GM23248 (cell line): ENCODE measurements around the gene ASS1. TPM values are rescaled to one million over a fixed set of nuclear protein-coding genes. Genes with fewer than 3 reads are reported as not detected.

Experiments used
- DNase-seq: peaks from one replicate; pipeline ENCODE4 v3.0.0-alpha.2; 2015
- H2AFZ ChIP-seq: fragments of 200-600 bp; sonication (generic); 2 replicates; pipeline ENCODE4 v1.6.1; 2016; ENCODE audit warnings: antibody characterized with exemption
- H3F3A ChIP-seq: fragments of 200-600 bp; sonication (generic); 2 replicates; pipeline ENCODE4 v1.6.1; 2016; ENCODE audit warnings: mild to moderate bottlenecking, antibody characterized with exemption, mixed run types; ENCODE audit not compliant: insufficient read depth
- H3K27ac ChIP-seq: fragments of 200-600 bp; sonication (generic); 2 replicates; pipeline ENCODE4 v1.5.1; 2016; ENCODE audit warnings: mild to moderate bottlenecking
- H3K27me3 ChIP-seq: fragments of 200-600 bp; sonication (generic); replicated peaks from 2 replicates; pipeline ENCODE4 v1.6.1; 2016; ENCODE audit warnings: mild to moderate bottlenecking; ENCODE audit not compliant: insufficient read depth
- H3K36me3 ChIP-seq: fragments of 200-600 bp; sonication (generic); 2 replicates; pipeline ENCODE4 v1.6.1; 2016; ENCODE audit warnings: low read depth, mild to moderate bottlenecking
- H3K4me1 ChIP-seq: fragments of 200-600 bp; sonication (generic); 2 replicates; pipeline ENCODE4 v1.6.1; 2016; ENCODE audit warnings: mild to moderate bottlenecking; ENCODE audit not compliant: insufficient read depth
- H3K4me2 ChIP-seq: fragments of 200-600 bp; sonication (generic); one replicate; pipeline ENCODE4 v1.6.1; 2016; ENCODE audit warnings: mild to moderate bottlenecking; ENCODE audit not compliant: unreplicated experiment
- H3K4me3 ChIP-seq: fragments of 200-600 bp; sonication (generic); 2 replicates; pipeline ENCODE4 v1.5.1; 2016; ENCODE audit warnings: mild to moderate bottlenecking
- H3K79me2 ChIP-seq: fragments of 200-600 bp; sonication (generic); 2 replicates; pipeline ENCODE4 v1.6.1; 2016; ENCODE audit warnings: mild to moderate bottlenecking; ENCODE audit not compliant: insufficient read depth
- H3K9ac ChIP-seq: fragments of 200-600 bp; sonication (generic); 2 replicates; pipeline ENCODE4 v1.6.1; 2016; ENCODE audit warnings: mild to moderate bottlenecking
- H3K9me2 ChIP-seq: fragments of 200-600 bp; sonication (generic); 2 replicates; pipeline ENCODE4 v1.6.1; 2016; ENCODE audit warnings: mixed run types, mild to moderate bottlenecking, moderate library complexity; ENCODE audit not compliant: insufficient read depth
- H3K9me3 ChIP-seq: fragments of 200-600 bp; sonication (generic); one replicate; pipeline ENCODE4 v1.6.1; 2017; ENCODE audit warnings: low read depth
- H4K20me1 ChIP-seq: fragments of 200-600 bp; sonication (generic); 2 replicates; pipeline ENCODE4 v1.6.0; 2016; ENCODE audit not compliant: insufficient read depth
- EZH2 ChIP-seq: fragments of 200-600 bp; sonication (generic); IDR thresholded peaks from 2 replicates; pipeline ENCODE4 v1.6.1; 2018; ENCODE audit warnings: antibody characterized with exemption, mild to moderate bottlenecking; ENCODE audit not compliant: insufficient read depth, poor library complexity, severe bottlenecking
- EZH2phosphoT487 ChIP-seq: fragments of 200-600 bp; sonication (generic); IDR thresholded peaks from 2 replicates; pipeline ENCODE4 v1.6.1; 2018; ENCODE audit warnings: antibody characterized with exemption, moderate library complexity, mild to moderate bottlenecking, low read depth; ENCODE audit not compliant: insufficient read depth
- WGBS, 2 experiments: methylation state at CpG; one replicate each; pipeline ENCODE4 v1.1.6; 2015 to 2017; ENCODE audit warnings: low lambda C conversion rate in 2 of 2, low coverage in 1 of 2; ENCODE audit errors: missing lambda C conversion rate in 2 of 2; 5-methylcytosine and 5-hydroxymethylcytosine counted together
- in situ Hi-C: fragments of 300-500 bp; cut with MboI; formaldehyde crosslinking; loops from 2 replicates; pipeline ENCODE4 v1.15.0; 2020
- polyA plus RNA-seq: library from polyadenylated mRNA; unstranded; fragments of >200 nt; fragmentation: Nextera tagmentation; extraction: Ambion mirVana; gene quantifications from 2 replicates; pipeline ENCODE4 v1.2.1, GENCODE V29; 2016
- total RNA-seq: library from RNA; depleted of rRNA; stranded (reverse); fragments of >200 nt; shearing (Covaris generic); gene quantifications from 2 replicates; pipeline ENCODE4 v1.2.3, GENCODE V29; 2014

ASS1 gene
- total and polyA plus RNA-seq, 2 experiments from 2014 or later: 124 to 216 TPM

DNA sequence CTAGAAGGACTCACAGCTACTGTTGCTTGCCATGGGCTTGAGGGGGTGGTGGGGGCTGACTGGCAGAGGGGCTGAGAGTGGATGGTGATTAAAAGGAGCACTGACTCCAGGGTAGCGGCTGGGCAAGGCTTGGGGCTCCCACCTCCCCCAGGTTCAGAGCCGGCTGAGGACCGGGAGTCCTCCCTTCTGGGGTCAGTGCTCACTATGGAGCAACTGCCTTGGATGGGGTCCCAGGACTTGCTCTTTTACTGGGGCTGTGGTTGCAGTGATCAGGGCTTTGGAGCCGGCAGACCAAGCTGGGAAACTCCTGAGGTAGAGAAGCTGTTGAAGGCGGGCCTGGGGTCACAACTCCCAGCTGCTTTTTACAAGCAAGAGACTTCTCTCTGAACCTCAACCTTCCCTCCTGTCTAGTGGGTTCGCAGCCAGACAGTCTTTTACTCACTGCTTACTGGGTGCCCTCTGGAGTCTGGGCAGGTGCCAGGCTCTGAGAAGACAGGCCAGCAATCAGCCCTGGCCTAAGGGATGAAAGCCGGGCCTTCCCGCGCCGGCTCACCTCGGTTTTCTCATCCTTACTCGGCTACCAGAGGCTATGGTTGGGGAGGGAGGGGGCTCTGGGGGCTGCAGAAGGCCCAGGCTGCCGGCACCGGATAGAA lies 795 bp upstream of the ASS1 start:
- TF ChIP-seq EZH2phosphoT487 (no peak), EZH2 (no peak)
- H2AFZ ChIP-seq: peak overlapping the region; percentile 89

DNA sequence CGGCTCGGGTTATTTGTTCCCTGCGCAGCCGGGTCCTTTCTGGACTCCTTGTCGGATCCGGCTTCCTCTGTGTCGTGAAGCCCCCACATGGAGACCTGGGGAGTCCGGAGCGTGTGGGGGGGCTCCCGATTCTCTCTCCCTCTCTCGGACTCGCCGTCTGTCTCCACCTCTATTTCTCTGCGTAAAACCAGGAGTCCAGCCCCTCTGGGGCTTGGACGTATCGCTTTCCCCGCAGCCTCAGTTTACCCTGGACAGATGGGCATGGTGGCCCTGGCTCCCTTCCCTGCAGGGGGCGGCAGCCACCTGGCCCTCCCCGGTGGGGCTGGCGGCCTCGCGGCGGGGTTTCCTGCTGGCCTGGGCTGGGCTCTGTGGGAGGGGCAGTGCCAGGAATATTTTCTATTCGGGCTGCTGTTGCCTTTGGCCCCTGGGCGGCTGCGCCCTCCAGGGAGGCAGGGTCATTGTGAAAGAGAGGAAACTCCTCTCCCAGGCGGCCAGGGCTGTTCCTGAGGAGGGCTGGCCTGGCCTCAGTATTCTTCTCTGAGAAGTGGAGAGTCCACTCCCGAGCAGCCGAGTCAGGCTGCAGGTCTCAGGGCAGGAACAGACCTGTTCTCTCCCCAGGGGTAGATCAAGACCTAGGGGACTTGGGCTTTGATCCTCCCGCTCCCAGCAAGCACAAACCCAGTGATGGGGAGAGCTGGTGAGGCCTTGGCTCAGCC lies 665 bp downstream of the ASS1 start:
- H3K27ac ChIP-seq: peak overlapping the region; percentile 98
- WGBS, 2 experiments: 4% methylated on average over 24 to 30 of the region's 30 CpGs
- H3K27me3 ChIP-seq: no peaks in the 10 kb centered on the region
- no peak for TF ChIP-seq EZH2
- no peak for TF ChIP-seq EZH2phosphoT487
- no peaks in the 10 kb centered on the region for H3K36me3 ChIP-seq
- DNase-seq: peak; percentile 83
- H3F3A ChIP-seq: peaks cover 14% of the 10 kb centered on the region
- H3K9me2 ChIP-seq: no peaks in the 10 kb centered on the region
- H3K79me2 ChIP-seq: peaks cover 26% of the 10 kb centered on the region
- peaks cover 28% of the 10 kb centered on the region for H3K4me1 ChIP-seq
- peak overlapping the region; percentile 82 for H3K4me3 ChIP-seq
- H3K4me2 ChIP-seq: peak overlapping the region; percentile 82
- peak overlapping the region; percentile 93 for H3K9ac ChIP-seq
- in situ Hi-C loops: no loop called here
- peaks cover 5% of the 10 kb centered on the region for H3K9me3 ChIP-seq
- H4K20me1 ChIP-seq: no peaks in the 10 kb centered on the region
- peak overlapping the region; percentile 89 for H2AFZ ChIP-seq

More for the DNA sequence above, 795 bp upstream of the ASS1 start:
- peaks cover 5% of the 10 kb centered on the region for H3K9me3 ChIP-seq
- DNase-seq: peak; percentile 50
- in situ Hi-C loops: no loop called here
- H3K27ac ChIP-seq: no peak overlapping the region
- H3K4me3 ChIP-seq: peak overlapping the region; percentile 82; the same call in 1 of the 2 replicates
- no peaks in the 10 kb centered on the region for H4K20me1 ChIP-seq
- H3K4me2 ChIP-seq: peak overlapping the region; percentile 82
- no peaks in the 10 kb centered on the region for H3K36me3 ChIP-seq
- H3K9ac ChIP-seq: peak overlapping the region; percentile 93; the same call in 1 of the 2 replicates
- H3K9me2 ChIP-seq: no peaks in the 10 kb centered on the region
- H3K79me2 ChIP-seq: peaks cover 19% of the 10 kb centered on the region
- 49 to 51% methylated on average over 14 of the region's 14 CpGs for WGBS, 2 experiments
- no peaks in the 10 kb centered on the region for H3K27me3 ChIP-seq
- H3K4me1 ChIP-seq: peaks cover 28% of the 10 kb centered on the region
- H3F3A ChIP-seq: peaks cover 14% of the 10 kb centered on the region

DNA sequence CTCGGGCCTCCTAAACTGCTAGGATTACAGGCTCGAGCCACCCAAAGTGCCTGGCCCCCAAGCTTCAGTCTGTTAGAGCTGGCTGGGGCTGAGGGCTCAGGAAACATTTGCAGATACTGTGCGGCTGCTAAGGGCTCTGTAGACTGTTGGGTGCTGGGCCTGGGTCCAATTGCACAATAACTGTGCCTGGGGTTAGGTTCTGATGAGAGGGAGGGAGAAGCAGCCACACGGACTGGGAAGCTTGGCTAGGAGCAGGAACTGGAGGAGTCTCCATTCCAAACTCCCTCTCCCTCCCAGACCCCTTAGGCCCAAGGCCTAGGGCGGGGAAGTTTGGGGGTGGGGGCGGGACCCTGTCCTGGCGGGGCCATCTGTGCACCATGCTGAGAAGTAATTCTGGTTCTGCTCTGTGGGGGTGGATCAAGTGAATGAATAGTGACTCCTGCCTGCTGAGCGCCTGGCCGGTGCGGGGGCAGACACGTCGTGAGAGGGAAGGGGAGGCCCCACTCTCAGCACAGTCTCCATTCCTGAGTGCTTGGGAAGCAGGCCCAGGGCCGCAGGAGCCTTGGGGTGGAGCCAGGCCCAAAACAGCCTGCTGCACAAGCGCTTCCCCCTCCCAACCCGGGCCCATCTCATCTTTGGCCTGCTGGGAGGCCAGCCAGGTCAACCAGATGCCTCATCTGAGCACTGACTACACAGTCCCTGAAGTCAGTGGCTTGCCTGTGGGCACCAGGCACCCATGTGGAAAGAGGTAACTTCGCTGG lies 1.5 kb downstream of the ASS1 start:
- in situ Hi-C loops: no loop called here
- H3K27ac ChIP-seq: peak overlapping the region; percentile 98

DNA sequence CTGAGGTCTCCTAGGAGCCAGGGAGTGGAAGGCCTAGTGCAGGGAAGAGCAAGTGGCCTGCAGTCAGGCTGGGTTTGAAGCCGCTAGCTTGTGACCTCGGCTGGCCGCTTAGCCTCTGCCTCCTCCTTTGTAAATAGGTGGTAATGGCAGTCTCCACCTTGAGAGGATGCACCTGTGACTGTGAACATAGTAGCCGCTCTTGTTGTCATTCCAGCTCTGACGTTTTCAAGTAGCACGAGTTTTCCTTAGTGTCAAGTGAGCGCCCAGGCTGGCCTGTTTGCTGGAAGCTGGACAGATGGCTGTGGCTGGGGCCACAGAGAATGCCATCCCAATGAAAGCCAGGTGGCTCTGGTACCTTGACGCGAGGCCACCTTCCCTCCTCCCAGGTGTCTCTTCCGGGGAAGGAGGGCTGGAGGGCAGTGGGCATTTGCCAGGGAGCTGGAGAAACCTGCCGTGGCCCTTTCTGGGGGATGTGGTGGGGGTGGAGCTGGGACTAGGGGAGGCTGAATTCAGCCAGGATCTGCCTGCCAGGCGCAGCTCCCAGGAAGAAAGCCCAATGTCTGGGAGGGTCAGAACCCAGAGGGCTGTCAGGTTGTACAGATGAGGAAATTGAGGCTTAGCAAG lies 2.5 kb downstream of the ASS1 start:
- Histone ChIP-seq H2AFZ (no peak overlapping the region), H3K27ac (peak overlapping the region; percentile 98), H3K9ac (peak overlapping the region; percentile 93), H3K4me2 (peak overlapping the region; percentile 82), H3K79me2 (peaks cover 32% of the 10 kb centered on the region), H3F3A (peaks cover 14% of the 10 kb centered on the region), H3K4me3 (peak overlapping the region; percentile 56), H3K9me2 (no peaks in the 10 kb centered on the region), H3K36me3 (no peaks in the 10 kb centered on the region), H3K27me3 (no peaks in the 10 kb centered on the region), H3K9me3 (no peaks in the 10 kb centered on the region), H4K20me1 (no peaks in the 10 kb centered on the region), H3K4me1 (peaks cover 37% of the 10 kb centered on the region)
- 92 to 95% methylated on average over 12 of the region's 12 CpGs for WGBS, 2 experiments
- no peak for TF ChIP-seq EZH2
- no peak for TF ChIP-seq EZH2phosphoT487
- DNase-seq: no peak
- in situ Hi-C loops: no loop called here

More for the DNA sequence above, 1.5 kb downstream of the ASS1 start:
- no peaks in the 10 kb centered on the region for H4K20me1 ChIP-seq
- peaks cover 32% of the 10 kb centered on the region for H3K79me2 ChIP-seq
- 3 to 6% methylated on average over 13 to 16 of the region's 16 CpGs for WGBS, 2 experiments
- no peak for TF ChIP-seq EZH2
- no peak for TF ChIP-seq EZH2phosphoT487
- peak overlapping the region; percentile 82 for H3K4me3 ChIP-seq
- no peaks in the 10 kb centered on the region for H3K9me2 ChIP-seq
- H2AFZ ChIP-seq: peak overlapping the region; percentile 89
- peaks cover 14% of the 10 kb centered on the region for H3F3A ChIP-seq
- H3K4me1 ChIP-seq: peaks cover 30% of the 10 kb centered on the region
- DNase-seq: peak; percentile 97
- no peaks in the 10 kb centered on the region for H3K9me3 ChIP-seq
- peak overlapping the region; percentile 82 for H3K4me2 ChIP-seq
- no peaks in the 10 kb centered on the region for H3K27me3 ChIP-seq
- H3K36me3 ChIP-seq: no peaks in the 10 kb centered on the region
- peak overlapping the region; percentile 93 for H3K9ac ChIP-seq
